GDM1 (cell line): ENCODE results near the gene MAPKAPK3.
A peak's percentile ranks its signal among the peaks of the same experiment; 100 is the strongest.

Source experiments
- DNase-seq: peaks from one replicate; lab custom pipeline; 2025; lab: John Stamatoyannopoulos, UW

Gene MAPKAPK3

GRCh38 chr3:50609071-50609762 lies 7.7 kb upstream of the MAPKAPK3 start:
- no peak for DNase-seq

DNA sequence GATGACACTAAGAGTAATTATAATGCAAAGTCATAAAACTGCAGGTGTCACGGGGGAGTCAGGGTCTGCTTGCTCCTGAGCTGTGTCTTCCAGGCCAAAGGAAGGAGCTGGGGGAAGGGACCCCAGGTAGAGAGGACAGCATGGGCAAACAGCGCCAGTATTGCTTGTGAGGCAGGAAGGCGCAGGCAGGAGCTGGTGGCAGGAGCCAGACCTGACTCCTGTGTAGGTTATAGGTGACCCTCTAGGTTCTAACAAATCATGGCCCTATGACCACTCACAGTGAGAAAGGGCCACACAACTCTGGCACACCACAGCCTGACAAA lies 7.2 kb upstream of the MAPKAPK3 start:
- no peak for DNase-seq

GRCh38 chr3:50610181-50610971 lies 6.6 kb upstream of the MAPKAPK3 start:
- no peak for DNase-seq

DNA sequence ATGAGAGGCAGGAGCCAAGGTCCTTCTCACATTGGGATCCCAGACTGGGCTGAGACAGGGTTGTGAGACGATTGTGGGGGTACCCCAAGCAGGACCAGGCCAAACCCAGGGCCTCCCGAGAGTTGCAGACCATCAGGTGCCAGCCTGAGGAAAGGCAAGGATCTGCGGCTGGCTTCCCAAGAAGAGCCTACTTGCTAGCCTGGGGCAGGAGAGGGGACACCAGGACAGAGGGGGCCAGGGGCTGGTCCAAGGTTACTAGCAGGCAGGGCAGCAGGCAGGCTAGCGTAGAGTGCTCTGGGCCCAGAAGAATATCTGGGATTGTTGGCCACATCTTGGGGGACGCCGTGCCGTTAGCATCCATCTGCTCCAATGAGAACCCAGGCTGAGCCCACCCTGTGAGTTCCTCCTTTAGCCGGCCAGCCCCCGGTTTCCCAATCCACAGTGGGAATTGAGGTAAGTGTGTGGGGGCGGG lies 5.9 kb upstream of the MAPKAPK3 start:
- no peak for DNase-seq

- peak; percentile 94 for DNase-seq
Measured at GRCh38 chr3:50611464-50612233, 5.3 kb upstream of the MAPKAPK3 start, which contains the start of gene CISH. Gene CISH, minus strand, starts transcription at chr3:50611774. Its CDS starts 124 bp downstream, at chr3:50611650.

GRCh38 chr3:50612234-50612882 lies 4.6 kb upstream of the MAPKAPK3 start:
- no peak for DNase-seq

- no peak for DNase-seq
Measured at GRCh38 chr3:50612970-50613846, 3.7 kb upstream of the MAPKAPK3 start.

DNA sequence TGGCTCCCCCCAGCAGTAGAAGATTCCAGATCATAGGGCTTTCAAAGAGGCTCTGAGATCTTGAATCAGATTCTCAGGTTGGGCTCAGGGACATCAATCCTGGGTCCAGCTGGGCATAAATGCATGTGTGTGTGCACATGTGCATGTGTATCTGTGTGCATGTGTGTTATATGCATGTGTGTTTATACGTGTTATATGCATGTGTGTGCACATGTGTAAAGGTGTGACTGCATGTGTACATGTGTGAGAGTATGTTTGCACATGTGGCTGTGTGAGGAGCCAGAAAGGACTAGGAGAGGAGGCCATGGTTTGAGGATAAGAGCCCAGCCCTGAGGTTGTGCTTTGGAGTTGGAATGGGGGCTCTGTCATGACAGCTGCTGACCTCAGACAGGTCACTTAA lies 1.8 kb upstream of the MAPKAPK3 start:
- no peak for DNase-seq

DNA sequence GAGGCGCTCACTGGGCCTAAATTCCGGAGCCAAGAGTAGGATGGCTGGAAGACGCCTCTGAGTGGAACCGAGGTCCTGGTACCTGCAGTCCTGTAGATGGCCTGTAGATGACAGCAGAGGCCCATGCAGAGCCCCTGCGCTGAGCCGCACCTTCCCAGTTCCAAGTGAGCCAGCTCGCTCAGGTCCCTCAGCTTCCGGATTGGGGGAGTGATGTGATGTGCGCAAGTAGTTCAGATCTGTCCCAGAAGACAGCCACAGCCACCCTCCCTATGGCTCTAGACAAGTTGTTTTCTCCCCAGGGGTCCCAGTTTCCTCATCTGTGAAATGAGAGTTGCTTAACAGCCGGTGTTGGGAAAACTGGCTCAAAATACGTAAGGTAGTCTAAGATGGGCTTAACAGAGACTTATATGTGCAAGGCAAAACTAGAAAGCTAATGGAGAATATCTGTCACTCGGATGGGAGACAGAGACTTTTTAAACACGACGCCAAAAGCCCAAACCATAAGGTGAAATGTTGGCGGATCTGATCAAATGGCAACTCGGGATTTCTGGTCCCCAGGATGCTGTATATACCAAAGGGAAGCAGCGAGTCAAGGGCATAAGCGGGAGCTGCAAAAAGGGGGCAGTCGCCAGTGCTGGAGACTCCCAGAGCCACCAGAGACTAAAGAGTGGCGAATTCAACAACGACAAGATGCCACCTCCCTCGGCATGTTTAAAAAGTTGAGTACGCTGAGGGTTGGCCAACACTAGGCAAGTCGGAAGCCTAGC lies 765 bp upstream of the MAPKAPK3 start:
- peak; percentile 71 for DNase-seq

DNA sequence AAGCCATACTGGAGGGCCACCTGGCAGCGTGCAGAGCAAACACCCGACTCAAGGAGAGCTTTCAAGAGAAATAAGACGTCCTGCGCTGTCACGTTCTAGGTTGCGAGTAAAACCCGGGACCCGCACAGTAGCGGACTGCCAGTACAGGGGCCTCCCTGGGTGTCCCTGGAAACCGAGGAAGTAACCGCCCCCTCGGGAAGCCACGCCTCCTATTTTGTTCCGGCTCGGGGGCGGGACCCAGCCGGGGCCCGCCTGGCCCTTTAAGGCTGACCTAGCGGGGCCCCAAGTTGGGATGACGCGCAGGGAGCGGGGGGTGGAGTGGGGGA lies 218 bp upstream of the MAPKAPK3 start:
- peak; percentile 88 for DNase-seq

- DNase-seq: no peak
Measured at GRCh38 chr3:50617911-50618481, 1.0 kb downstream of the MAPKAPK3 start.

- peak; percentile 71 for DNase-seq
Measured at GRCh38 chr3:50620420-50620819, 3.5 kb downstream of the MAPKAPK3 start.

DNA sequence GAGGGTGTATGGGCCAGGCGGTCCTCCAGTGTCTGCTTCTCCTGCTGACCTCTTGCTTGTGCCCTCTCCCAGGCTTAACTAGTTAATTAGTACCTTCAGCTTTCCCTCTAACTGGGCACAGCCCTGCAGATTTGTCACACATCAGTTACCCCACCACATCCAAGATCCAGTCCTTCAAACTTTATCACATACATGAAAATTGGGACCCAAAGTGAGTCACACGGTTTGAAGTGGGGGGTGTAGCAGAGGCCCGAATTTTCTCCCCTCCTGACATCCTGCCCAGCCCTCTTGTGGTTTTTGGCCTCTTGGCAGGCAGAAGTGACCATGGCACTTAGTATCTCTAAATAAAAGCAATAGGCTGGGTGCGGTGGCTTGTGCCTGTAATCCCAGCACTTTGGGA lies 3.9 kb downstream of the MAPKAPK3 start:
- no peak for DNase-seq

DNA sequence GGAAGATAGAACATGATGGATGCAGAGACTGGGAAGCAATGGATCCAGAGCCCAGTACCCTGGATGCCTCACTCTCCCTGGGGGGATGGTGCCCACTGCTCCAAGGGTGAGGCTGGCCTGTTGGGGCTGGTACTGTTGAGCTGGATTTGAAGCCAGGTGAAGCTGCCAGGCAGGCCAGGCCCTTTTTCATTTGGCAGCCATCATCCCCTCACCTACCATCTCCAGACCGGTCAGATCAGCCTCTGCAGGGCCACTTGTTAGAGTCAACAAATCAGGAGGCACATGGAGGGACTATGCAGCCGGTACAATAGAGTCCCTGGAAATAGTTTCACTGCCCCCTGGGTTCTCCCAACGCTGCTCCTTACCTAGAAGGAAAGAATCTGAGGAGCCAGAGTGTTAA lies 5.9 kb downstream of the MAPKAPK3 start:
- DNase-seq: no peak

- DNase-seq: peak; percentile 74
Measured at GRCh38 chr3:50623840-50624474, 7.0 kb downstream of the MAPKAPK3 start.

GRCh38 chr3:50624634-50625033 lies 7.7 kb downstream of the MAPKAPK3 start:
- DNase-seq: no peak

- no peak for DNase-seq
Measured at GRCh38 chr3:50625231-50626182, 8.6 kb downstream of the MAPKAPK3 start.

DNA sequence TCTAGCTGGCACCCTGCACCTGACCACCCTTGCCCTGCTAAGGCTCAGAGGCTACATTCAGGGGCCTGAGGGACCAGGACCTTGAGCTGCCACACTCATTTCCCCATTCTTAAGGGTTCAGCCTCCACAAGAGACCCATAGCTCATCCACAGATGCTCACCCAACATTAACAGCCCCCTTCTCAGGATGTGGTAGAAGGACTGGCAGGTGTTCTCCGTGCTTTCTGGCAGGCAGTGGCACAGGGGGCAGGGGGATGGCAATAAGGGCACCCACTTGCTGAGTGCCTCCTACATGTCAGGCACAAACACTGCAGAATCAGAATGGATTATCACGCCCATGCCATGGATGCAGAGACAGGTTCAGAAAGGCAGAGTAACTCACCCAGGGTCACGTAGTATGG lies 9.4 kb downstream of the MAPKAPK3 start:
- DNase-seq: no peak
